GM23248 (cell line): Measurements from ENCODE around the gene WRAP53. TPM values are rescaled to one million over a fixed set of nuclear protein-coding genes. Genes with fewer than 3 reads are reported as not detected.

ENCODE experiments used
- DNase-seq: peaks from one replicate; pipeline ENCODE4 v3.0.0-alpha.2; 2015
- H2AFZ ChIP-seq: fragments of 200-600 bp; sonication (generic); 2 replicates; pipeline ENCODE4 v1.6.1; 2016; ENCODE audit warnings: antibody characterized with exemption
- H3F3A ChIP-seq: fragments of 200-600 bp; sonication (generic); 2 replicates; pipeline ENCODE4 v1.6.1; 2016; ENCODE audit warnings: mild to moderate bottlenecking, antibody characterized with exemption, mixed run types; ENCODE audit not compliant: insufficient read depth
- H3K27ac ChIP-seq: fragments of 200-600 bp; sonication (generic); 2 replicates; pipeline ENCODE4 v1.5.1; 2016; ENCODE audit warnings: mild to moderate bottlenecking
- H3K27me3 ChIP-seq: fragments of 200-600 bp; sonication (generic); replicated peaks from 2 replicates; pipeline ENCODE4 v1.6.1; 2016; ENCODE audit warnings: mild to moderate bottlenecking; ENCODE audit not compliant: insufficient read depth
- H3K36me3 ChIP-seq: fragments of 200-600 bp; sonication (generic); 2 replicates; pipeline ENCODE4 v1.6.1; 2016; ENCODE audit warnings: low read depth, mild to moderate bottlenecking
- H3K4me1 ChIP-seq: fragments of 200-600 bp; sonication (generic); 2 replicates; pipeline ENCODE4 v1.6.1; 2016; ENCODE audit warnings: mild to moderate bottlenecking; ENCODE audit not compliant: insufficient read depth
- H3K4me2 ChIP-seq: fragments of 200-600 bp; sonication (generic); one replicate; pipeline ENCODE4 v1.6.1; 2016; ENCODE audit warnings: mild to moderate bottlenecking; ENCODE audit not compliant: unreplicated experiment
- H3K4me3 ChIP-seq: fragments of 200-600 bp; sonication (generic); 2 replicates; pipeline ENCODE4 v1.5.1; 2016; ENCODE audit warnings: mild to moderate bottlenecking
- H3K79me2 ChIP-seq: fragments of 200-600 bp; sonication (generic); 2 replicates; pipeline ENCODE4 v1.6.1; 2016; ENCODE audit warnings: mild to moderate bottlenecking; ENCODE audit not compliant: insufficient read depth
- H3K9ac ChIP-seq: fragments of 200-600 bp; sonication (generic); 2 replicates; pipeline ENCODE4 v1.6.1; 2016; ENCODE audit warnings: mild to moderate bottlenecking
- H3K9me2 ChIP-seq: fragments of 200-600 bp; sonication (generic); 2 replicates; pipeline ENCODE4 v1.6.1; 2016; ENCODE audit warnings: mixed run types, mild to moderate bottlenecking, moderate library complexity; ENCODE audit not compliant: insufficient read depth
- H3K9me3 ChIP-seq: fragments of 200-600 bp; sonication (generic); one replicate; pipeline ENCODE4 v1.6.1; 2017; ENCODE audit warnings: low read depth
- H4K20me1 ChIP-seq: fragments of 200-600 bp; sonication (generic); 2 replicates; pipeline ENCODE4 v1.6.0; 2016; ENCODE audit not compliant: insufficient read depth
- EZH2 ChIP-seq: fragments of 200-600 bp; sonication (generic); IDR thresholded peaks from 2 replicates; pipeline ENCODE4 v1.6.1; 2018; ENCODE audit warnings: antibody characterized with exemption, mild to moderate bottlenecking; ENCODE audit not compliant: insufficient read depth, poor library complexity, severe bottlenecking
- EZH2phosphoT487 ChIP-seq: fragments of 200-600 bp; sonication (generic); IDR thresholded peaks from 2 replicates; pipeline ENCODE4 v1.6.1; 2018; ENCODE audit warnings: antibody characterized with exemption, moderate library complexity, mild to moderate bottlenecking, low read depth; ENCODE audit not compliant: insufficient read depth
- WGBS, 2 experiments: methylation state at CpG; one replicate each; pipeline ENCODE4 v1.1.6; 2015 to 2017; ENCODE audit warnings: low lambda C conversion rate in 2 of 2, low coverage in 1 of 2; ENCODE audit errors: missing lambda C conversion rate in 2 of 2; 5-methylcytosine and 5-hydroxymethylcytosine counted together
- in situ Hi-C: fragments of 300-500 bp; cut with MboI; formaldehyde crosslinking; loops from 2 replicates; pipeline ENCODE4 v1.15.0; 2020
- polyA plus RNA-seq: library from polyadenylated mRNA; unstranded; fragments of >200 nt; fragmentation: Nextera tagmentation; extraction: Ambion mirVana; gene quantifications from 2 replicates; pipeline ENCODE4 v1.2.1, GENCODE V29; 2016
- total RNA-seq: library from RNA; depleted of rRNA; stranded (reverse); fragments of >200 nt; shearing (Covaris generic); gene quantifications from 2 replicates; pipeline ENCODE4 v1.2.3, GENCODE V29; 2014

The WRAP53 gene
- total and polyA plus RNA-seq, 2 experiments from 2014 or later = 5.9 to 13.1 TPM

GRCh38 chr17:7705269-7706255, 17.3 kb downstream of the WRAP53 start:
- Histone ChIP-seq H3K9me2 (no peaks in the 10 kb centered on the region), H3K9ac (0 out of 2 replicates have a peak overlapping the region, but pooled peaks have one; percentile 51), H3K36me3 (no peaks in the 10 kb centered on the region), H3K27me3 (peaks cover 8% of the 10 kb centered on the region; the same call in 1 of the 2 replicates), H3K4me2 (peak overlapping the region; percentile 98), H3K27ac (no peak overlapping the region), H4K20me1 (no peaks in the 10 kb centered on the region), H3K4me3 (peak overlapping the region; percentile 77), H3K4me1 (peaks cover 12% of the 10 kb centered on the region), H3K9me3 (no peaks in the 10 kb centered on the region), H3F3A (no peaks in the 10 kb centered on the region), H3K79me2 (no peaks in the 10 kb centered on the region), H2AFZ (peak overlapping the region; percentile 88)
- no peak for TF ChIP-seq EZH2
- no peak for DNase-seq
- 15 to 25% methylated on average over 31 to 43 of the region's 50 CpGs for WGBS, 2 experiments
- in situ Hi-C loops = no loop called here

- H3K4me3 ChIP-seq = no peak overlapping the region
- no peaks in the 10 kb centered on the region for H3K79me2 ChIP-seq
- in situ Hi-C loops = no loop called here
- no peaks in the 10 kb centered on the region for H3K36me3 ChIP-seq
- no peaks in the 10 kb centered on the region for H4K20me1 ChIP-seq
- H3K27ac ChIP-seq = no peak overlapping the region
- H2AFZ ChIP-seq = no peak overlapping the region
- no peak for TF ChIP-seq EZH2
- TF ChIP-seq EZH2phosphoT487 = no peak
- H3K4me1 ChIP-seq = peaks cover 12% of the 10 kb centered on the region
- no peak for DNase-seq
- no peak overlapping the region for H3K9ac ChIP-seq
- H3K9me3 ChIP-seq = no peaks in the 10 kb centered on the region
- WGBS, 2 experiments = 97 to 99% methylated on average over 3 of the region's 3 CpGs
- no peaks in the 10 kb centered on the region for H3K9me2 ChIP-seq
- peaks cover 10% of the 10 kb centered on the region; the same call in 1 of the 2 replicates for H3K27me3 ChIP-seq
- H3F3A ChIP-seq = no peaks in the 10 kb centered on the region
- H3K4me2 ChIP-seq = no peak overlapping the region
Measured at GRCh38 chr17:7706631-7707354, 18.5 kb downstream of the WRAP53 start.

- Histone ChIP-seq H3K4me2 (no peak overlapping the region), H3K9me3 (no peaks in the 10 kb centered on the region), H3K4me3 (no peak overlapping the region), H3K9ac (no peak overlapping the region), H3K27ac (no peak overlapping the region), H3K9me2 (no peaks in the 10 kb centered on the region), H3K79me2 (no peaks in the 10 kb centered on the region), H3K36me3 (no peaks in the 10 kb centered on the region), H3F3A (no peaks in the 10 kb centered on the region), H3K27me3 (peaks cover 17% of the 10 kb centered on the region; the same call in 1 of the 2 replicates), H4K20me1 (no peaks in the 10 kb centered on the region), H2AFZ (no peak overlapping the region), H3K4me1 (peaks cover 12% of the 10 kb centered on the region)
- in situ Hi-C loops = no loop called here
- TF ChIP-seq EZH2 (no peak), EZH2phosphoT487 (no peak)
- no peak for DNase-seq
- WGBS, 2 experiments = 56 to 64% methylated on average over 9 of the region's 9 CpGs
Measured at GRCh38 chr17:7707446-7707845, 19.2 kb downstream of the WRAP53 start.

GRCh38 chr17:7707858-7708750, 19.8 kb downstream of the WRAP53 start:
- Histone ChIP-seq H3K4me2 (no peak overlapping the region), H3K79me2 (no peaks in the 10 kb centered on the region), H3K9ac (no peak overlapping the region), H3K27me3 (peaks cover 18% of the 10 kb centered on the region; the same call in 1 of the 2 replicates), H3F3A (no peaks in the 10 kb centered on the region), H3K9me2 (no peaks in the 10 kb centered on the region), H4K20me1 (no peaks in the 10 kb centered on the region), H3K36me3 (no peaks in the 10 kb centered on the region), H3K4me1 (peaks cover 12% of the 10 kb centered on the region), H3K4me3 (no peak overlapping the region), H3K27ac (no peak overlapping the region), H2AFZ (no peak overlapping the region), H3K9me3 (no peaks in the 10 kb centered on the region)
- WGBS, 2 experiments = 78 to 80% methylated on average over 22 of the region's 22 CpGs
- no peak for DNase-seq
- TF ChIP-seq EZH2 = no peak
- TF ChIP-seq EZH2phosphoT487 = no peak
- in situ Hi-C loops = no loop called here
